ELF-1 (cell line): ENCODE measurements around the gene SMIM38.

Experiments used
- DNase-seq: peaks from one replicate; pipeline ENCODE4 v3.0.0-alpha.2; 2016; ENCODE audit warnings: low read depth, low spot score

The SMIM38 gene

DNA sequence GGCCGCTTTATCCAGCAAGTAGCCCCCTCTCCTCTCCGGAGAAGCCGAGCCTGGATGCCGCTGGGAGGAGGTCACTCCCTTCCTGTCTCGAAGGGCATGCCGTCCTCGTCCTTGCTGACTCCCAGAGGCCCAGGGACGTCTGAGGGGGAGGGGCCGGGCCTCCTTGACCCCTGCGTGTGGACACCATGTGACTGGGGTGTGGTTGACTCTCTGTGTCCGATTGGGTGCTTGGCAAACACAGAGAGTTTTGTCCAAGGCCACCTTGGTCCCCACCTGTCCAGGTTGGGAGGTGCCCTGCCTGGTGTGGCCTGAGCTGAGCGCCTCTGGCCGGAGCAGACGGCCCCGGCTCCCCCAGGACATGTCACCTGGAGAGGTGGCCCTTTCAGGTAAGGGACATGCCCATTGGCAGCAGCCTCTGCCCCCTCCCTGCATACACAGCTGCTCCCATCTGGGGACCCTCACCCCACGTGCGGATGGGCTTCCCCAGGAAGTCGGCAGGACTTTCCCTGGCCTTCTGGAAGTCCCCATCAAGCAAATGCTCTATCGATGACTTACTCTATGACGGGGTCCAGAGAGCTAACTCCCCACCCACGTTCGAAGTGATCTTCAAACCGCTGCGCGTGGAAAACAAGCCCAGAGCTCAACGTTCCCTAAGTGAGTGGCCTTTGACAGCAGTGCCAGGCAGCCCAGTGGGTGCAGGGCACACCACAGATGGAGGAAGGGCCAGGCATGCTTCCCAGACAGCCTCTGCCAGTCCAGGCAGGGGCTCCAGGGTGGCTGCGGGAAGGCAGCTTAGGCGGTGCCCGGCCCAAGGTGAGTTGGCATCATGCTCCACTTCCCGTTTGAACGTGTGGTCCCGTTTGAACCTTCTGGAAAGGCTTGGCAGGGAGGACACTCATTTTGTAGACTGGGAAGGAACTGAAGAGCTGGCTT lies at the start of gene SMIM38:
Gene SMIM38, plus strand, starts transcription at position 634 of the 933 bp plus-strand sequence. CDS start 1,912 bp downstream, outside the sequence.
- no peak for DNase-seq

DNA sequence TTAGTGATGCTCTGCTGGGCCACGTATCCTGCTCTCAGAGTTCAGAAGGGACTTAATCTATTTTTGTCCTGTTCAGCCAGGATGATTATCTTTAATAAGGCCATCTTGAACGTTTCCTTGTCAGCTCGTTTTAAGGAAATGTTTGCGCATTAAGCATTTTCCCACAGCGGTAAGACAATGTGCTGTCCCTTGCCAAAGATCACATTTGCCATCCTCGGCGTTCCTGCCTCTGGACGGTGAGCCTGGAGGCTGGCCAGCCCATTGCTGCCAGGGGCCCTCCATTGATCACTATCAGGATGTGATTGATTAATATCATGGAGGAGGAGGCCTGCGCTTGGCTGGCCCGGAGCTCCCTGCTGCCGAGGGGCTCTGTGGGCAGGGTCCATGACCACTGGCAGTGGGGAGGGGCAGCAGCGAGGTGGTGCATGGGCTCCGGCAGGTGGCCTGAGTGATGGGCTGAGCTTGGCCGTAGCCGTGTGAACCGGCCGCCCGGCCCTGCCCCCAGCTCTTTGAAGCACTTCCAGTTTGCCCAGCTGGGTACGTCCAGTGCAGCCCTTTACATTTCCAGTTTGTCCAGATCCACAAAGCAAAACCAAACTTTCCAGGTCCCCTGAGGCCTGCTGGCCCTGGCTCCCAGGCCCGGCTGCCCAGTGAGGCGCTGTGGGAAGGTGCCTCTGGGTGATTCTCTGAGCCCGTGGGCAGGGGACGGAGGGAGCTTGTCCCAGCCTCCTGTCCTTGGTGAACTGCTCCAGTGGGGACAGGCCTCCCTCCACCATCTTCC lies 49.5 kb upstream of the SMIM38 start:
- DNase-seq, result peak; percentile 53

DNA sequence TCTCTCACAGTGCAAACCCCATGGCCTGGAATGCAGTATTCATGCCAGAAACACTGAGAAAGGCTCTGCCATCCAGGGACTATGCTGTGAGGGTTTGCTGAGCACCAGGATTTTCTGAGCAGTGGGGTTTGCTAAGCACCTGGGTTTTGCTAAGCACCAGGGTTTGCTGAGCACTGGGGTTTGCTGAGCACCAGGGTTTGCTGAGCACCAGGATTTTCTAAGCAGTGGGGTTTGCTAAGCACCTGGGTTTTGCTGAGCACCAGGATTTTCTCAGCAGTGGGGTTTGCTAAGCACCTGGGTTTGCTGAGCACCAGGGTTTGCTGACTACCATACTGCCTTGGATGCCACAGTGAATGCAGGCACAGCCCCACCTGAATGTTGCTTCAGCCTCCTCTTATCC lies 48.3 kb upstream of the SMIM38 start:
- DNase-seq, result no peak

DNA sequence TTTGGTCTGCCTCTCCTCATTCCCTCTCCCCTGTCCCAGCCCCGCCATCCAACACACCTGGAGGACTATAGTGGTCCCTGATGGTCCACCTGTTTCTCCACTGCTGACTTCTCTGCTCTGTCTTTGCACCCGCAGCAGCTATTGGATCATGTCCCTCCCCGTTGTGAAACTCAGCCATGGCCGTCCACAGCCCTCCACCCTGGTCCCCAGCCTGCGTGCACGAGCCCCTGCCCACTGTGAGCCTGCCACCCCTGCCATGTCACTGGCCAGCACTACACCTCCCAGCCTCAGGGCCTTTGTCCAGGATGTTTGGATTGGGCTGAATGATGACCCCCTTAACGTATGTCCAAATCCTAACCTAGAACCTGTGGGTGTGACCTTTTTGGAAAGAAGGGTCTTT lies 47.7 kb upstream of the SMIM38 start:
- no peak for DNase-seq

DNA sequence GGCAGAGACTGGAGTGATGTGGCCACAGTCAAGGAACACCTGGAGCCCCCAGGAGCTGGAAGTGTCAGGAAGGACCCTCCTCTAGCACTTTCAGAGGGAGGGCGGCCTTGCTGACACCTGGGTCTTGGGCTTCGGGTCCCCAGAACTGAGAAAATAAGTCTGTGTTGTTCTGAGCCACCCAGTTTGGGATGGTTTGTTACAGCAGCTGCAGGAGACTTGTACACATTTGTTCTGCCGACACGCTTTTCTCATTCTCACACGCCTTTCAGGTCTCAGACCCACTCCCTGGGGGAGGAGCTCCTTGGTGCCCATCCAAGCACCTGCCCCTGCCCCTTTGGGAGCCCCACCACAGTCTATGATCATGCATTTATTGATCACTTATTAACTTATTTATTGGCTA lies 47.2 kb upstream of the SMIM38 start:
- DNase-seq, result no peak

DNA sequence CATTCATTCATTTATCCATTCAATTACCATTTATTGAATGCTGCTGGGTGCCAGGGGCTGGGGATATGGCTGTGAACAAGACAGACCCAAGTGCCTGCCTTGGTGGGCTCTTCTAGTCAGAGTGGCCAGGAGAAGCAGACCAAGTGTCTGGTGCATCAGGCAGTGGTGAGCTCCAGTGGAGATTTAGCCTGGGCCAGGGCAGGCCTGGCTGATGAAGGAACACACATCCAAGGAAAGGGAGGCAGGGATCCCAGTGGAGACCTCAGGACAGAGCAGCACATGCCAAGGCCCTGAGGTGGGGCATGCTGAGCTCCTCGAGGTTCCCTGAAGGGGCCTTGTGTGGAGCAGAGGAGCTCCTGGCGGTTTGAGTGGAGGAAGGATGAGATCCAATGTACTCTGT lies 46.6 kb upstream of the SMIM38 start:
- DNase-seq, result no peak

DNA sequence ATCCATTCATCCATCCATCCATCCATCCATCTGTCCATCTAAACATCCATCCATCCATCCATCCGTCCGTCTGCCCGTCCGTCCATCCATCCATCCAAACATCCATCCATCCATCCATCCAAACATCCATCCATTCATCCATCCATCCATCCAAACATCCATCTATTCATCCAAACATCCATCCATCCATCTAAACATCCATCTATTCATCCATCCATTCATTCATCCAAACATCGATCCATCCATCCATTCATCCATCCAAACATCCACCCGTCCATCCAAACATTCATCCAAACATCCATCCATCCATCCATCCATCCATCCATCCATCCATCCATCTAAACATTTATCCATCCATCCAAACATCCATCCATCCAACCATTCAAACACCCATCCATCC lies 45.3 kb upstream of the SMIM38 start:
- no peak for DNase-seq

DNA sequence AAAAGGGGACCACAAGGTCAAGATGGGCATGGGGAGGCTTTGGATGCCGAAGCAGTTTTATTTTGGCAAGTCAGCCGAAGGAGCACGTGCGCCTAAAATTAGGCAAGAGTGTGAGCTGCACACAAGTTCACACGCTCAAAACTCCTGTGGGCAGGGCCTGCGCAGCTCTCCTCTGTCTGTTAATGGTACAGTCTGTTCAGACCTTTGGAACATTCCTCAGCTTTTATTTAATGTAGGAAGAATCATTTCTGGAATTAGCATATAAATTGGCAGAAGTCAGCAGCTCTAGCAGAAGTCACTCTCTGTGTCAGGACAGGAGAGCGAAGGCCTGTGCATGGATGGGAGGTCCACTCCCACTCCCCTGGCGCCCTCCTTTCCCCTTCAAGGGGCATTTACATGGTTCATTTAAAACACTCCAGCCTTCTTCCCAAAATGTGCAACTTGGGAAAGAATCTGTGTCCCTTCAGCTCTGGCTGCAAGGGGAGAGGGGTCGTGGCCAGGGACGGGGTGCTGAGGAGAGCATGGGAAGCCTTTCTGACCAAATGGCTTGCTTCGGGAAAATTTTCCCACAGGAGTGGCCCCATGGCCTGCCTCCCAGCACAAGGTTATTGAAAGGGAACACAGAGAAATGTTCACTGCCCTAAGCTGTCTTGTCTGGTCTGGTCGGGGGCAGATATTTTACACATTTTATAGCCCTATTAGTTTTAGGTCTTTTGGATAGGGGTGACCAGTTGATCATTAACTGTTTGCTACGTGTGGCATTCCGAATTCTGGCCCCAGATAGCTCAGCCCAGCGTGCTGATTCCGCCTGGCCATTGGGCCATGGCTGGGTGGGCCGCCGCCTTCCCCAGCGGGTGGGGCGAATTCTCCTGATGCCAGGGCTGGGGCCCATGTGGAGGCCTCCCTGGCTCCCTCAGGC lies 43.9 kb upstream of the SMIM38 start:
- DNase-seq, result no peak

DNA sequence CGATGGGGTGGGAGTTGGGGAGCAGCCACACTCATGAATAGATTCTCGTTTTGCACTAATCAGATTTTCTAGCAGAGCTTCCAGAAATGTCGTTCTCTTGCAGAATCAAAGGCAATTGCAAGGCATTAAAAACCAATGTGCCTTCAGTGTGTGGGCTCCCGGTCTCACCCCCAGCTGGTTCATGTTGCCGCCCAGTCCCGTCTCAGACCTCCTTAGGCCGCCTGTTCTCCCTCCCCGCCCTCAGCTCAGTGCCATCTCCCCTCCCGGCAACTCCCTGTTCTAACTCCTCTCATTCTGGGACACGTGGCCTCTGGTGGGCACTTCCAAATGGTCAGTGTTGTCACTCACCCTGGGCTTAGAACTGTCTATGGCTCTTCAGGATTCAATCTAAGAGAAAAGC lies 42.5 kb upstream of the SMIM38 start:
- DNase-seq, result no peak

DNA sequence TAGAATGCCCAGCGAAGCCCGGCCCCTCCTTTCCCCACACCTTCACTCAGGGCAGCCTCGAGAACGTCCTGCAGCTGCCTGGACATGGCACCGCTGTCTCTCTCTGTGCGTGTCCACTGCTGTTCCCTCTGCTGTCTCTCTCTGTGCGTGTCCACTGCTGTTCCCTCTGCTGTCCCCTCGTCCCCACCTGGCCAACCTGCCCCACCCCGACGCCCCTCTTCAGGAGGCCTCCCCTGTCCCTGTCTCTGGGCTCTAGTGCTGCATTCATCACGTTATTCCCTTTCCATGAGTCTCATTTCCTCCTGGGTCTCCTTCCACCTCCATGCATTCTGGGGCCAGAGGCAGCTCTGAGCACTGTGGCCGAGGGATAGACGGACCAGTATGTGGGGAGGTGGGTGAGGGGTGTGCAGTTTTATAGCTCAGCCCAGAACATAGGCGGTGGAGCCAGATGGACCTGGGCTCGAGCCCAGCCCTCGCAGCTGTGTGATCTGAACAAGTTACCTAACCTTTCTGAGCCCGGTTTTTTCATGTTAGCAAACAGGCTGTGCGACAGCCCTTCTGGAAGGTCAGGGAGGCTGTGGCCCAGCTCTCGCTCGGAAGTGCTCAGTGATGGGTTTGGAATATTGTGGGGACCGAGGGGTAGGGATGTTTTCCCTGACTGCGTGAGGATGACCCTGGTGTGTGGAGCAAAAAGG lies 41.9 kb upstream of the SMIM38 start:
- no peak for DNase-seq

DNA sequence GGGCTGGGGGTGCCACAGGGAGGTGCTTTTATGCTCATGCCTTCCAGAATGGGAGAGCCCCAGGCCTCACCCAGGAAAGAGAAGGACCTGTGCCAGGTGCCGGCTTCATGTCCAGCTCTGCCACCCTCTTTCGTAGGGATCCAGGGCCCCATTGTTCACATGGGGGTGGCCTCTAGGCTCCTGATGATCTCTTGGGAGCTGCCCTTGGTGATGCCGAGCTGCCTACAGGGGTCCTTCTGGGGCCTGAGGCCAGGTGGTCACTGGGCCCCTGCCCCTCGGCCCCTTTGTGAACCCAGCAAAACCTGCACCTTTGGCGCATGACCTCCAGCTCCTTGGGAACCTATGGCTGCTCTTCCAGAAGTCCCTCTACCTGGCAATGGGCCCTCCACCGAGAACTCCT lies 41.4 kb upstream of the SMIM38 start:
- no peak for DNase-seq

DNA sequence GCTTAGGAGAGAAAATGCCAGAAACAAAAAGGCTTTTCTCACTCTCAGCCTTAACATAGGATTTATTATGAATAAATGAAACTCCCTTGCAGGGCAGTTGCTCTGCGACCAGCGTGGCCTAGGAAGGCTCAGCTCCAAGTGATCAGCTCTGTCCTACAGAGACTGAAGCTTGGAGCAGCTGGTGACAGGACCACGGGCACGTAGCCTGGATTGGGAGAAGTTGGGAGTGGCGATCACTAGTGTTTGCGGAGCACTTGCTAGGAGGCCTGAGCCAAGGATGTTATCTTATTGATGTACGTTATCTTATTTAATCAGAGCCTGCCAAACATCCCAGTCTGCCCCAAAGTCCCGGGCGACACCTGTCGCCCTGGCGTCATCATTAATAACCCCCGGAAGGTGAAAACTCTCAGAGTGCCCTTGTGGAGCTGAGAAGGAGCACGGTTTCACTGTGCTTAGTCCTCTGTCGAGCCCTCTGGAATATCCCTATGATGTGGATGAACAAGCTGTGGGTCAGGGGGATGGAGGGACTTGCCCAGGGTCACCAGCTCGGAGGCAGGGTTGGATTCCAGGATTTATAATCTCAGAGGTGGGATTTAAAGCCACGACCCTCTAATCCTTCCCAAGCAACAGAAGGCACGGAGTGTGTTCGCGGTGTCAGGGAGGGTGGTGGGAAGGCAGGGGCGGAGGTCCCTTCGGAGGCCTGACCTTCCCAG lies 40.8 kb upstream of the SMIM38 start:
- DNase-seq, result no peak

DNA sequence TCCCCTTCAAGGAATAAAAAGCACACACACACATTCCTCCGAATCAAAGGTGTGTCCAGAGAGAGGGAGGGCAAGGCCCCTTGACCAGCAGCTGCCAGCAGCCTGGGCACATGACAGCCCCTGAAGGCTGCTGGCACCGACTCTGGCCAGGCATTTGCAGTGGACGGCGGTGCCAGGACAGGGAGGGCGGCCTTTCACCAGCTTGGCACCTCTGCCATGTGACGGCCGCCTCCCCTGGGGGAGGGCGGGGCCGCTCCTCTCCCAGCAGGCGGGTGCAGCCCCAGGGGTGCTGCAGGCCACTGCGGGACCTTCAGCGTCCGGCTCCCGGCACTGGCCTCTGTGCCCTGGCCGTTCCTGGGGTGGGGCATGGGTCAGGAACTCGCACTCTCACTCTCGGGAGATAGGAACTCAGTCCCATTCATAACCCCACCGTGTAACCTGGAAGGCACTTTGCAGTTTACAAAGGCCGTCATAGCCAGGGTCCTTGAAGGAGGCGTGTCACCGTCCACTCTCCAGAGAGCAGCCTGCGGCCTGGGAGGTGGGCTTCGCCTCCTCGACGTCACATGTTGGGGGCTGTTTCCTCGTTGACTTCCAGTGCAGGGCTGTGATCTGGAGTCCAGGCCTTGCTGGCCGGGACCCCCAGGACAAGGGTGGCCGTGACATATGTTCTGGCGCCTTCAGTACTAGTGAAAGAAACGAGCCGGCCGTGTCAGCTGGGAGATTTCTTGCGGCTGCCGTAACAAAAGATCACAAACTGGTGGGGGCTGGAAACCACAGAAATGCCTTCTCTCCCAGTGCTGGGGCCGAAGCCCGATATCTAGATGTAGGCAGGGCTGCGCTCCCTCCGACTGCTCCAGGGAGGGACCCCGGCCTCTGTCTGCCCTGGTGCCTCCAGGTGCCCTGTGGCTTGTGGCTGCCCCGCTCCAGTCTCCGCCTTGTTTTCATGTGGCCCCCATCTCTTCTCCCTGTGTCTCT lies 39.9 kb upstream of the SMIM38 start:
- no peak for DNase-seq

DNA sequence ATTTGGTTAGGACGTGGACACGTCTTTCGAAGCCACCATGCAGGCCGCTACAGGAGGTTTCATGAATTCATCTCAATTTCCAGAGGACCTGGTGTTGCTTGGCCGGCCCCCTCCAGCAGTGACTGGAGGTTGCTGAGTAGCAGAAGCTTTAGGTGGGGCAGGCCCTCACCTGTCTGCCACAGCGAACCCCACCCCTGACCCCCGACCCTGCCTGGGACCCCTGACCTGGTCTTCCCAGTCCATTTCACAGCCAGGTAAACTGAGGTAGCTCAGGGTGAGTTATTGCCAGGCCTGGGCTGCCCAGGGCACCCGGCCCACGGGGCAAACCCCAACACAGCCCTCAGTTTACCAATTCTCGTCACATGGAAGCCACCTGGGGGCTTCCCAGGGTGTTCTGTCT lies 39.1 kb upstream of the SMIM38 start:
- DNase-seq, result no peak

DNA sequence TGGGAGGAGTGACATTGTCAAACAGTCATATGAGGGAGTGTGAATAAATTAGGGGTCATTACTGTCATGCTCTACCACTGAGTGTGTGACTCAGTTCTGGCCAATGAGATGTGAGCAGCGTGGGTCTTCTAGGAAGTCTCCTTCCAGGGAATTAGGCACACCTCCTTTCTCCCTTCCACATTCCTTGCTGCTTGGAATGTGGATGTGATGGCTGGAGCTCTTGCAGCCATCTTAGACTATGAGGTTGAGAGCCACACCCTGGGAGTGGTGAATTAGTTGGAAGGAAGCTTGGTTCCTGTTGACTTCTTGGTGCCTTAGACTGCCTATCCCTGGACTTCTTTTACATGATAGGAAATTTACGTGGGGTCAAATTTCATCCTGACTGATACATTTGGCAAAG lies 36.5 kb upstream of the SMIM38 start:
- no peak for DNase-seq

DNA sequence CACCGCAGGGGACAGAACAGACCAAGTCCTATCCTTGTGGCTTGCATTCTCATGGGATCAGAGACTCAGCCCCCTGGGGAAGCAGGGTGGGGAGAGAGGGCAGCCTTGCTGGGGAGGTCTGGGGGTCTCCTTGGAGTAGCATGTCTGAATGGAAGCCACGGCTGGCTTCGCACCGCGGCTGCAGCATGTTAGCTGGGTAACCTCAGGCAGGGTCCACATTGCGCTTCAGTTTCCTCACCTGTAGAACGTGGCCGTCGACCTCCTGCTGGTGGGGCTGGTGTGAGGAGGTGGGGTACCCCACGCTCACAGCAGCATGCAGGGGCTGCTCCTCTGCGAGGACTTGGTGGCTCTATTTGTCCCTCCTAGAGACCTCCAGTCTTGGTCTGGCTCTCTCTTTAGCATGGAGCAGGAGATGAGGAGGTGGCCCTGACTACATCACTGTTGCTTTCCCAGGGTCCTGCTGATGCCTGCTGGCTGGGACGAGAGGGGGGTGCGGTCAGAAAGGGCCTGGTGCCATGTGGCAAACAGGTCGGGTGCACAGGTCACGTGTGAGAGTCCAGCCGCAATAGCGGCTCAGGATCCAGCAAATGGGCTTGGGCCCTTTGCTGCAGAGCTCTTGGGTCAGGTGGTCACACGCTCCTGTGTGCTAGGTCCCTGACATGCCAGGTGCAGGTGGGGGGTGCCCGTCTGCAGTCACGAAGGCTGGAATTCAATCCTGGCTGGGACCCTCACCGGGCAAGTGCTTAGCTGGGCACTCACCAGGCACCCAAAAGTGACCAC lies 35.4 kb upstream of the SMIM38 start:
- no peak for DNase-seq

DNA sequence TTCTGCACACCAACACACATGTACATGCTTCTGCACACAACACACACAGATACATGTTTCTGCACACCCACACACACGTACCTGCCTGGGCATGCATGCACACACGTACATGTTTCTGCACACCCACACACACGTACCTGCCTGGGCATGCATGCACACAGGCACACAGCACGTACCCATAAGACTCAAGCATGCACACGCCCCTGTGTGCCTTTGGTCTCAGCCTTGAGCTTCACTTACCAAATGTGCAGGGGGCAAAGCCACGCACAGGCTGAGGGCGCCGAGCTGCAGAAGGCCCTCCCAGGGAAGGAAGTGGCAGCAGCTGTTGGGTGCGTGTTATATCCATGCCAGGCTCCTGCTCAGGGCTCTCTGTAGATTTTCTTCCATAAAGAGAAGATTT lies 34.7 kb upstream of the SMIM38 start:
- DNase-seq, result no peak

DNA sequence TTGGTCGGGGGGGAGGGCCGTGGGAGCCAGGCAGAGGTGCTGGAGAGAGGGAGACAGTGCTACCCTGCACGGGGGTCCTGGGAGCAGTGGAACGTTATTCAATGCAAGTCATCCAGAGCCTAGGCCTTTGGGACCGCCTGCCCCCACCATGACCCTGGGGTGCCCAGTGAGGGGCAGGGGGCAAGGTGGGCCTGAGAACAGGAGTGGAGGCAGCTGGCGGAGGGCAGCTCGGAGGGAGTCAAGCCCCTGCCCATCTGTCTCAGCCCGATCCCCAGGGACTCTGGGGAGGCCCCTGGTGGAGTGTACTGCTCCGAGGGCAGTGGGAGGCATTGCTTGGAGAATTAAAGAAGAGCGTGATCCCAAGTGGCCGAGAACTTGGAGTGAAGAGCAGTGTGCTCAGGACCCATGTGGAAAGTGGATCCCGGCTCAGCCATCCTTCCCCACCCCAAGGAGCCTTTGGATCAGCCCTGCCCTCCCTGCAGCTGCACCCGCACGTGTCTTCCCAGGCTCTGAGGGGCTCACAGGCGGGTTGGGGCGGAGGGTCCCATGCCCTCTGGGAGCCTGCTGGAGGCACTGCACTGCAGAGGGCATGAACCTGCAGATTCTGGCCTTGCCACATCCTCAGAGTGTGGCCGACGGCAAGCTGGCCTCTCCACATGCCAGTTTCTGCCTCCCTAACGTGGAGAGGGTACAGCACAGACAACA lies 34.0 kb upstream of the SMIM38 start:
- DNase-seq, result no peak
